GM19035 (cell line): ENCODE data around the gene UBAC2.
"Not testable (repeated sequence)": the region's sequence is repeated elsewhere in the genome, so short reads cannot be mapped to it uniquely, and the experiment has no call there.

Source experiments
- ATAC-seq: cut with Tn5 transposase; IDR thresholded peaks from one replicate; pipeline ENCODE4 v1.9.1; 2021; ENCODE audit not compliant: unreplicated experiment

UBAC2 gene

GRCh38 chr13:99231721-99232120 is 31.1 kb downstream of the UBAC2 start:
- no peak for ATAC-seq

- ATAC-seq, result peak; percentile 64
Measured at GRCh38 chr13:99237981-99238662, 37.5 kb downstream of the UBAC2 start.

- no peak for ATAC-seq
Measured at GRCh38 chr13:99246100-99246499, 45.4 kb downstream of the UBAC2 start.

DNA sequence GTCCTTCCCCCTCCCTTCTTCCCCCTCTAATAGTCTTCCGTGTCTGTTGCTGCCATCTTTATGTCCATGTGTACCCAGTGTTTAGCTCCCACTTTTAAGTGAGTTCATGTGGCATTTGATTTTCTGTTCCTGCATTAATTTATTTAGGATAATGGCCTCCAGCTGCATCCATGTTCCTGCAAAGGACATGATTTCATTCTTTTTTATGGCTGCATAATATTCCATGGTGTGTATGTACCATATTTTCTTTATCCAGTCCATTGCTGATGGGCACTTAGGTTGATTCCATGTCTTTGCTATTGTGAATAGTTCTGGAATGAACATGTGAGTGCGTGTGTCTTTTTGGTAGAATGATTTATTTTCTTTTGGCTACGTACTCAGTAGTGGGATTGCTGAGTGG is 48.5 kb downstream of the UBAC2 start:
- not testable (repeated sequence) for ATAC-seq

DNA sequence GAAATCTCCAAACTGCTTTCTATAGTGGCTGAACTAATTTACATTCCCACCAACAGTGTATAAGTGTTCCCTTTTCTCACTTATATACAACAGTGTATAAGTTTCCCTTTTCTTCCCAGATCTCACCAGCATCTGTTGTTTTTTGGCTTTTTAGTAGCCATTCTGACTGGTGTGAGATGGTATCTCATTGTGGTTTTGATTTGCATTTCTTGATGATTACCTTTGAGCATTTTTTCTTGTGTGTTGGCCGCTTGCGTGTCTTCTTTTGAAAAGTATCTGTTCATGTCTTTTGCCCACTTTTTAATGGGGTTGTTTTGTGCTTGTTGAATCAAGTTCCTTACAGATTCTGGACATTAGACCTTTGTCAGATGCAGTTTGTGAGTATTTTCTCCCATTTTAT is 49.0 kb downstream of the UBAC2 start:
- ATAC-seq, result not testable (repeated sequence)

DNA sequence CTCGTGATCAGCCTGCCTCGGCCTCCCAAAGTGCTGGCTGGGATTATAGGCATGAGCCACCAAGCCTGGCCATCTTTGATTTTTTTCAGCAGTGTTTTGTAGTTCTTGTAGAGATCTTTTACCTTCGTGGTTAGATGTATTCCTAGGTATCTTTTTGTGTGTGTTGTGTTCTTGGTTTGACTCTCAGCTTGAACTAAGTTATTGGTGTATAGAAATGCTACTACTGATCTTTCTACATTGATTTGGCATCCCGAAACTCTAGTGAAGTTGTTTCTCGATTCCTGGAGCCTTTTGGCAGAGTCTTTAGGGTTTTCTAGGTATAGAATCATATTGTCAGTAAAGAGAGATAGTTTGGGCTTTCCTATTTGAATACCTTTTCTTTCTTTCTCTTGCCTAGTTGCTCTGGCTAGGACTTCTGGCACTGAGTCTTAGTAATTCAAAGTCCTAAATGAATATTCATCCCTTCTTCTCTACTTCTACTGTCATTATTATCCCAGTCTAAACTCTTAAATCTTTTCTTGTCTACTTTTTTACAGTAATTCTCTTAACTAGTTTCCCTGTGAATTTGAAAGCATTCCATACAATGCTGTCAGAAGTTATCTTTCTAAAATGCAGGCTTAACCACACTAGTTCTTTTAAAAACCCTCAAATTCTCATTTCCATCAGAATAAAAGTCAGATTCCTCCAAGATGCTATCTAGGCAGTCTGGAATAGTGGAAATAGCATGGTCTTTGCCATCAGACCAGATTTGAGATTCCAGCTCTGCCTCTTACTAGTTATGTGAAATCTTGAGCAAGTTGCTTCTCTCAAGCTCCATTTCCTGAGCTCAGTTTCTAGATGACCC is 50.5 kb downstream of the UBAC2 start:
- ATAC-seq, result no peak

GRCh38 chr13:99251921-99252320 is 51.3 kb downstream of the UBAC2 start:
- no peak for ATAC-seq

DNA sequence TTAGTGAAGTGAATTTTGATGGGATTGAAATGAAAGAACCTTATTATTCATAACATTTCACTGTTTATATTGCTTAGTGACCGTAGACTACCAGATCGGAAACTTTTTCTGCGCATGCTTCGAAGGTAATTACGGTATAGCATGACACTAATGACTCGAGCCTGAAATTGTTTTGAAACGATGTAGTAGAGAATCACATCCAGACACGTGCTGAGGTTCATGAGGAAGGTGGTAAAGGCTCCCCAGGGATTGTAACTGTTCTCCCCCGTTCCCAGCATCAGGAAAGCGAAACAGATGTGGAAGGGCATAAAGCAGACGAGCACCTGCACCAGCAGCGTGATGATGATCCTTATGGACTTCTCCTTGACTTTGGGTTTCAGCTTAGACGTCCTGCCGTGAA is 54.2 kb downstream of the UBAC2 start:
- ATAC-seq, result no peak

DNA sequence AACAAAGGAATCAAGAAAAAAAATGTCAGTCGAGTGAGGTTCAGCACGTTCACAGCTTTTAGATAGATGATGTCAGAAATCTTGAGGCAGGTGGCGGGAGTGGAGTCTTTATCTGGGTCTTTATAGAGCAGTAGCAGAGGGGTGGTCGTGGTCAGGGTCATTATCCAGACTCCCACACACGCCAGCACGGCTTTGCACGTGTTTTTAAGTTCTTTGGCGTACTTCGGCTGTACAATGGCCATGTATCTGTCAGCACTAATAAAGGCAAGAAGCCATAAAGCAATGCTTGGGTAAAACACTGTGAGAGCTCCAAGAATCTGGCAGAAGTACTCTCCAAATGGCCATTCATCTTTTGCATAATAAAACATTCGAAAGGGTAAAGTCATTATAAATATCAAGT is 54.6 kb downstream of the UBAC2 start:
- no peak for ATAC-seq

GRCh38 chr13:99256283-99256682 is 55.6 kb downstream of the UBAC2 start:
- ATAC-seq, result no peak

GRCh38 chr13:99256709-99257108 is 56.1 kb downstream of the UBAC2 start:
- ATAC-seq, result no peak

GRCh38 chr13:99257291-99257690 is 56.6 kb downstream of the UBAC2 start:
- no peak for ATAC-seq

DNA sequence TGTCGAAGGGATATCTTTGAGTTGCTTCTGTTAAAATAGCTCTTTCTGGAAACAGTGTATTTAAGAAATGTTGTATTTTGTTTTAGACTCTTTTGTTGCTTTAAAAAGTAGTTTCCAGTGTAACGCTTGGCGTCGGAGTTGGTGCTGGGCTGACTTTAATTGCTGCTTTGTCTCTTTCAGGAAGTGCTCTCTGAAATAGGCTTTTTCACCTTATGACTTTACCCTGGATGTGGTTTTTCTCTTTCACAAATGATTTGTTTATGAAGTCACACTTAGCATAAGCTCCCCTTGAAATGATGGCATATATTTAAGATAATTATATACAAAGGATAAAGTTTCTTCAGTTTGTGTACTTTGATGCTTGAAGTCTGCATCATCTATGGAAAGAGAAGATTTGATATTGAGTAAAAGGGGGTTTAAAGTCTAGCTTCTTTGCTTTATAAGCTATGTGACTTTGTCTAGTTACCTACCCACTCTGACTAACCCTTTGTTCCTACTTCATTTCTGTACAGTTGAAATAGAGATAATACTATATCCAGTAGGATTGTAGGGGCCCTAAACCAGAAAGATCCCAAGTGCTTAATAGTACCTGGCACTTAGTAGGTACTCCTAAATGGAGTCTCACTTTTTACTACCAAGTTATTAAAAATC is 57.7 kb downstream of the UBAC2 start, which contains the start of gene GPR18:
TSS of gene GPR18 (minus strand) at position 170 of the 651 bp plus-strand sequence. CDS start 2,507 bp downstream, outside the sequence.
- ATAC-seq, result peak; percentile 90

DNA sequence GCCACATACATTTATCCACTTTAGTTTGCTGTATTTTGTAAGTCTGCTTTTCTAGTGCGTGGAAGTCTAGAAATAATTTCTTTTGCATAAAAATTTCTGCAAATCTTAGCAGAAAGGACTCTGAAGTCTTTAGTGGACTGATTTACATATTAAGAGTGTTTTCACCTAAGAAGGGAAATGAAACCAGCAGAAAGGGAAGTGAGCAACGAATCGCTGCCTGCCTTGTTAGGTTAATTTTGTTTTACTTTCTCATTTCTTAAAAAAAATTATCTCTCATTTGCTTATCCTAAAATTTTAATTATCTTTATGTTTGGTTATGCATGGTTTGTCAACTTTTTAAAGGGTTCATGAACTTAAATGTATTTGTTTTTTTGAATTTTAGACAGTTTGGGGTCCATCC is 58.3 kb downstream of the UBAC2 start:
- ATAC-seq, result peak; percentile 78

DNA sequence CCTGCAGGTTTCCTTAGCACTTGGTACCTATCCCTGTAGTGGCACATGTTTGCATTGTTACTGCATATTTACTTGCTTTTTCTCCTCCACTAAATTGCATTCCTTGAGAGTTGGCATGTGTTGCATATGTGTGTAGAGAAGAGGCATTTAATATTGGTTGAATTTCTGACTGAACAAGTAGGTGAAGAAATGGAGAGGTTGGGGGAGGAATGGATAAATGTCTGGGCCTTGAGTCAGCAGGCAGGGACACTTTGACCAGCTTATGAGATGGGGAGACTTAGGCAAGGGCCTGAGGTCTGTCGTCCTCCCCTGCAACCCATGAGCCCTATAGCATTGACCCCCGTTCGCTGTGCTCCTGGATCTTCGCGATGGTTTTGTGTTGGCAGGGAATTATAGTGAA is 59.6 kb downstream of the UBAC2 start:
- no peak for ATAC-seq

DNA sequence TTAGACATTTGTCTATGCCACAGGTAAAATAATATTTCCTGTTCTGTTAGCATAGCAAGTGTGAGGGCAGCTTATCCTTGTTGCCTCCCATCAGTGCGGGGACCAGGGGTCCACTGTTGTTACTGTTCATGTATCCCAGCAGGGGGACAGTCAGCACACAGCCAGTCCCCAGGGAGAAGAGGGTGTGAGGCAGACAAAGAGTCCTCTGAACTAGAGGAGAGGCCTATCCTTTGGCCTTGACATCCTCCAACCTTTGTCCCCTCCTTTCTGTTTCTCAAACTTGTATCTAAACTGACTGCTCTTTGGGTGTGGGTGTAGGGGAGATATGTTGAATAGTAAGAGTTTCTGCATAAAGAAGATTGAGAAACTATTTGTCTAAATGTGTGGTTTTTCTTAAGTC is 60.4 kb downstream of the UBAC2 start:
- no peak for ATAC-seq

DNA sequence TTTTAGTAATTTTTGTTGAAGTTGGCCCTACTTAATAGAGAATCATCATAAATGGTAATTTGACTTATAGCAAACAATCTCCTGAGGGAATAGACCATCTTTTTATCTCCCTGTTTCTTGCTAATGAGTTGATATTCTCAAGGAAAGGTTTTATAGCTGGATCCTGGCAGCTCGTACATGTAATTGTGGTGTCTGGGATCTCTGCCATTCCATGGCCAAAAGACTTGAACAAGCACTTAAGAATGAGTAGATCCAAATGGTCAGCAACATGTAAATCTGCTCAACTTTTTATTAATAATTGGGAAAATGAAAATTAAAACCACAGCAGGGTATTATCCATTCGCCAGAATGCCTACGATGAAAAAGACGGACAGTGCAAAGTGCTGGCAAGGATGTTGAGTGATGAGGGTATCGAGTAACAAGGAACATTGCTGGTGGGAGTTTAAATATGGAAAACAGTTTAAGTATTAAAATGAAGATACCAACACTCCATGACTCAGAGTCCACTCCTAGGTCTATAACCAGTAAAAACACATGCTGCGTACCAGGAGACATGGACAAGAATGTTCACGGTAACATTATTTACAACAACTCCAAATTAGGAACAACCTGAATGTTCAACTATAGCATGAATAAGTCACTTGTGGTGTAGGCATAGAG is 62.6 kb downstream of the UBAC2 start:
- no peak for ATAC-seq

DNA sequence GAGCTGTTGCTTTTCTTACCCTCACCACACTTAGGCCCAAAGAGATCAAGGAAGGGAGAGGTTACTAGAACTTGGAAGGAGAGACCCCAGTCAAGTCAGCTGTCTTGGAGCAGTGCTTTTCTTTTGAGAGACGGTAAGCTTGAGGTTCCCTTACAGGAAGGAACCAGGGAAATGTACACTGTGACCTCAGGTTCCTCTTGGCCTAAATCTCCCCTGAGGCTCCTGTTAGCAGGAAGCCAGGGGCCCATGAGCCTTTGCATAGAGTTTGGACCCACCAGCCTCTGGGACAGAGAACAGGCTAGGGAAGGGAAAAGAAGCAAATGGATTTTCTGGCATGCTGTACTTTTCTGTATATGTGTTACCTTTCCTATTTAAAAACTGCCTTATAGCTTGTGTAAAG is 63.4 kb downstream of the UBAC2 start:
- ATAC-seq, result no peak

- ATAC-seq, result no peak
Measured at GRCh38 chr13:99265162-99265800, 64.6 kb downstream of the UBAC2 start.

DNA sequence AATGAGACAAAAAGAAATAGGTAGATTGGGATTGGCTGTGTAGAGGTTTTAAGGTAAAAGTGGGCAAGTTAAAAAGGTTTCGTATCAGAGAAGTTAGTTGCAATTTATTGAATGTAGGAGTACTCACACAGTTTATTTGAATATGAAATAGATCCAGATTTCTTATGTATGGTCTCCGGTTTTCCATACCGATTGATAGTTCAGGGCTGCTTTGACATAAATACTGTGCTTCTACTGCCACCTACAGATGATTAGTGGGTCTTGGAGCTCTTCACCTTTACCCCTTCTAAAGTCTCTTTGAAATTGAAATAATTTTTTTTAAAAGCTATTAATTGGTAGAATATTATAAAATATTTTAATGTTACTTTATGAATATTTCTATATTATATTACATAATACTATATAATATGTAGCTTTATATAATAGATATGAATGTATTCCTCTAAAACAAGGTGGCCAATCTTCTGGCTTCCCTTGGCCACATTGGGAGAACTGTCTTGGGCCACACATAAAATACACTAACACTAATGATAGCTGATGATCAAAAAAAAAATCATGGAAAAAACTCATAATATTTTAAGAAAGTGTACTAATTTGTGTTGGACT is 65.3 kb downstream of the UBAC2 start:
- ATAC-seq, result no peak
